GM19035 (cell line): ENCODE measurements around the gene CDC34.
A peak's percentile ranks its signal among the peaks of the same experiment; 100 is the strongest.

Experiments
- ATAC-seq: cut with Tn5 transposase; IDR thresholded peaks from one replicate; pipeline ENCODE4 v1.9.1; 2021; ENCODE audit not compliant: unreplicated experiment

The CDC34 gene

GRCh38 chr19:541699-542098, 10.1 kb downstream of the CDC34 start:
- no peak for ATAC-seq

- ATAC-seq, result no peak
Observed at GRCh38 chr19:542173-542866, 10.8 kb downstream of the CDC34 start.

DNA sequence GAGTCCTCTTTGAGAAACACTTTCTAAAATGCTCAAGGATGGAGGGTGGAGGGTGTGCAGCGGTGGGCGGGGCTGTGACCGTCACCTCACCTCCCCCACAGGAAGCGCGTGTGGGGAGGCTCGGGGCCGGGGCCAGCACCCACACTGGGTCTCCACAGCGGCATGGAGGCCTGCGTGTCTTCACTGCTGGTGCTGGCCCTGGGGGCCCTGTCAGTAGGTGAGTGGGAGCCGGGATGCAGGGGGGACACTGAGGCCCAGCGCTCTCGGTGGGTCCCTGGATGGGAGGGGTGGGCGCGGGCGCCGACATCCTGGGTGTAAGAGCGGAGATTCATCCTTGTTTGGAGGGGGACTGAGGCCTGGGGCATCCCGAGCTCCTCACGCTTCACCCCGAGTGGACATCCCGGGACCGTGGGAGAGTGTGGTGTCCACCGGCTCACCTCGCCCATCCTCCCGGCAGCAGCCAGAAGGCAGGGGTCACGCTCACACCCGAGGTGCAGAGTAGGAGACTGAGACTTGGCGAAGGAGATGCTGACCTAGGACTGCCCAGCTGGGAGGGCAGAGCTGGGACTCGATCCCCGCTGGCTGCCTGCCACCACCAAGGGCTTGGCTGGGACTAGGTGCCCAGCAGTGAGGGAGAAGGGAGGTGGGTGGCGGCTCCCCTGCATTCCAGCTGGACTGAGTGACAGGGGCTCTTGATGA, 12.5 kb downstream of the CDC34 start, which contains the start of gene GZMM:
Gene GZMM, plus strand, starts transcription at position 144 of the 699 bp plus-strand sequence. Its CDS starts 19 bp downstream, at position 163.
- ATAC-seq, result no peak

GRCh38 chr19:547117-547516, 15.6 kb downstream of the CDC34 start:
- no peak for ATAC-seq

- no peak for ATAC-seq
Observed at GRCh38 chr19:547836-548720, 16.5 kb downstream of the CDC34 start.

DNA sequence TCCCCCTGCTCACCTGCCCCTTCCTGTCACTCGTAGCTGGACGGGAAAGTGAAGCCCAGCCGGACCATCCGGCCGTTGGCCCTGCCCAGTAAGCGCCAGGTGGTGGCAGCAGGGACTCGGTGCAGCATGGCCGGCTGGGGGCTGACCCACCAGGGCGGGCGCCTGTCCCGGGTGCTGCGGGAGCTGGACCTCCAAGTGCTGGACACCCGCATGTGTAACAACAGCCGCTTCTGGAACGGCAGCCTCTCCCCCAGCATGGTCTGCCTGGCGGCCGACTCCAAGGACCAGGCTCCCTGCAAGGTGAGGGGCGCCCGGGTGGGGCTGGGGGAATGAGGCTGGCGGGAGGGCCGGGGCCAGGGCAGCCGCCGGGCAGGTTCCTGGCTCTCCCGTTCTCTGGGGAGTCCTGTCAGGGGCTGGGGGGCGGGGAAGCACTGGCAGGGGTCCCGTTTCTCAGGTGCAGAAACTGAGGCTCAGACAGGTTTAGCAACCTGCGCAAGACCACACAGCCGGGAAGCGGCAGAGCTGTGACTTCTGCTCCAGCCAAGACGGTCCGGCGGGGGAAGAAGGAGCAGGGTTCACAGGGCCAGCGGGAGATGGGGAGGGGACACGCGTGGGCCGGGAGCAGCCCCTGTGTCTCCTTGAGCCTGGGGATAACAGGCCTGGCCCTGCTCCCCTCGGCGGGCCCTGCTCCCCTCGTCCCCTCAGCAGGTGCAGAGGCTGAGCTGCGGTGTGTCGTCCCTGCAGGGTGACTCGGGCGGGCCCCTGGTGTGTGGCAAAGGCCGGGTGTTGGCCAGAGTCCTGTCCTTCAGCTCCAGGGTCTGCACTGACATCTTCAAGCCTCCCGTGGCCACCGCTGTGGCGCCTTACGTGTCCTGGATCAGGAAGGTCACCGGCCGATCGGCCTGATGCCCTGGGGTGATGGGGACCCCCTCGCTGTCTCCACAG, 17.6 kb downstream of the CDC34 start:
- ATAC-seq, result no peak

GRCh38 chr19:554817-555216, 23.3 kb downstream of the CDC34 start:
- no peak for ATAC-seq

DNA sequence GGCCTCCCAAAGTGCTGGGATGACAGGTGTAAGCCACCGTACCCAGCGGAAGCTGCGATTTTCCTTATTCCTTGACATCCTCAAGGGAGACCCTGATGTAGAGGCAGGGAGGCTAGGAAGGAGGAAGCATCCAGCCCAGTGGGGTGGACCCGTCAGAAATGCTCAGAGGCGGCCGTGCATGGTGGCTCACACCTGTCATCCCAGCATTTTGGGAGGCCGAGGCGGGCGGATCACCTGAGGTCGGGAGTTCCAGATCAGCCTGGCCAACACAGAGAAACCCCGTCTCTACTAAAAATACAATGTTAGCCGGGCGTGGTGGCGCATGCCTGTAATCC, 23.9 kb downstream of the CDC34 start:
- no peak for ATAC-seq

DNA sequence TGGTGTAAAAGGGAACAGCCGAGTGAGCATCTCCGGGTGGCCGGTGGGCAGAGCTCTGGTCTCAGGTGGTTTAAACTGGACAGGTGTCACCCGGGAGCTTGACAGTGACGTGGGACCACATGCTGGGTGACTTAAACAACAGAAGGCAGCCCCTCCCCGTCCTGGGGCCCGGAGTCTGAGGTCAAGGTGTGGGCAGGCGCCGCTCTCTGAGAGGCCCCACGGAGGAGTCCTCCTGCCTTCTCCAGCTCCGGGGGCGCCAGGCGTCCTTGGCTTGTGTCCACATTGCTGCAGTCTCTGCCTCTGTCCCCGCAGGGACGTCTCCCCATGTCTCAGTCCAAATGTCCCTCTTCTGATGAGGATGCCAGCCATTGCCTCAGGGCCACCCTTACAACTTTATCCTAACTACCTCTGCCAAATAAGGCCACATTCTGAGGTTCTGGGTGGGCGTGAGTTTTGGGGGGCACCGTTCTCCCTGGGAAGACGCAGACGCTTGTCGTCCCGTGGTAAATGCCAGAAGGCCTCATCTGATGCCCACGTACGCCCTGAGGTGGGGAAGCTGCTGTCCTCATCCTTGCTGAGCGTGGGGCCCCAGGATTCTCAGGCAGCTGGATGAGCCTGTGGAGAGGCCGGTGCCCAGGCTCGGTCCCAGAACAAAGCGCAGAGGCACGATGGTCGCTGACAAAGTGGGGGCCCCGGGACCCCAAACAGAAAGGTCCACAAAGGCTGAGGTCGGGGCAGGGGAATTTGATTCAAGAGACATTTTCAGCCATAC, 25.2 kb downstream of the CDC34 start:
- ATAC-seq, result no peak

DNA sequence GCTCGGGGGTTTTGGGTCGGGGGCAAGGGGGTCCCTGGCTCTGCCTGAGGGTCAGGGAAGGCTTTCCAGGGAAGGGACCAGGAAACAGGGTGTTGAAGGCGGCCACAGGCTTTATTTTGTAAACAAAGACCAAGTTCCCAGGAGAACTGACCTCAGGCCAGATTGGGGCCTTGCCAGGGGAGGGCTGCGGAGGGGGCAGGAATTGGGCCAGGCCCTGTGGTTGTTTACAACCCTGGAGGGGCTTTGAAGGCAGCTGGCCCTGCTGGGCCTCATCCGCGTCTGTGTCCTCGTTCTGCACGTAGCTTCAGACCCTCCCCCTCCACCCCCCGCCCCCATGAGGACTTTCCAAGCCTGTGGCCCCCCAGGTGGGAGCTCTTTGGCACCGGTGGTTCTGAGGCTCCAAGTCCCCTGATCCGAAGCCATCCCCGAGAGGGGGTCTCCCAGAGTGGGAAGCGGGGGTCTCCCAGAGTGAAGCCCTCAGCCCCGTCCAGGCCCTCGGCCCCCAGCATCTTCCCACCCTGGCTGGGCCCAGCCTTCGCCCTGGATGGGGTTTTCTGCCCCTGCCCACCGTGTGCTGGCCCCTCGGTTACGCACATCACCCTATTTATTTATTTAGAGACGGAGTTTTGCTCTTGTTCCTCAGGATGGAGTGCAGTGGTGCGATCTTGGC, 27.3 kb downstream of the CDC34 start:
- no peak for ATAC-seq

- ATAC-seq, result no peak
Observed at GRCh38 chr19:560121-560520, 28.6 kb downstream of the CDC34 start.

DNA sequence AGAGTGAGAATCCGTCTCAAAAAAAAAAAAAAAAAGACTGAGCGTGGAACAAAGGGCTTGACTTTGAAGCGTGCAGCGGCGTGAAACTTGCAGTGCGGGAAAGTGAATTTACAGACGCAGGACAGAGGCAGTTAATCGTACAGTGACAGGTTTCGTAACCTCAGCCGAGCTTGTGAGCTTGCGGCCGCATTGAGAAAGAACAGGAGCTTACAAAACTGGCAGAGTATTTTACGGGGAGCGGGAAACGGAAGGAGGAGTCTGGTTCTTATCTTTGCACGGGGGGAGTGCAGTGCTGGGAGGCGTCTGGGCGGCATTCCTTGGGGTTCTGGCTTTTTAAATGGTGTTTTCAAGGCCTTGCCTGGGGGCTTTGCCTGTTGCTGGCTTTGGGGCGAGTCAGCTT, 34.8 kb downstream of the CDC34 start:
- ATAC-seq, result no peak

DNA sequence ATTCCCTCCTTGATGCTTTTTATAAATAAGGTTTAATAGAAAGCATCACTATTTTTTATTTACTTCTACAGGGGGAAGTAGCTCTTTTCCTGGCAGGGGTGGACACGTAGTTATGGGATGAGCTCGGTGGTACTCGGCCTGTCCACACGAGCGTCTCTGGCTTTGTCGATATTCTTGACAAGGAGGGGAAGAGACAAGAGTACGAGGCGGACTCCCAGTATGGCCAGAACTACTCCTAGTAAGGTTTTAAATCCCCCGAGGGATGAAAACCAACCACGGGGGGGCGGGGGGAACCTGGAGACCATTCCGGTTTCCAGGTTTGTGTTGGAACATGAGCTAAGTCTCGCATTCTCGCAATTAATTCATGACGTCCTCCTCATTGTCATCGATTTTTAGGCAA, 35.3 kb downstream of the CDC34 start:
- ATAC-seq, result no peak

DNA sequence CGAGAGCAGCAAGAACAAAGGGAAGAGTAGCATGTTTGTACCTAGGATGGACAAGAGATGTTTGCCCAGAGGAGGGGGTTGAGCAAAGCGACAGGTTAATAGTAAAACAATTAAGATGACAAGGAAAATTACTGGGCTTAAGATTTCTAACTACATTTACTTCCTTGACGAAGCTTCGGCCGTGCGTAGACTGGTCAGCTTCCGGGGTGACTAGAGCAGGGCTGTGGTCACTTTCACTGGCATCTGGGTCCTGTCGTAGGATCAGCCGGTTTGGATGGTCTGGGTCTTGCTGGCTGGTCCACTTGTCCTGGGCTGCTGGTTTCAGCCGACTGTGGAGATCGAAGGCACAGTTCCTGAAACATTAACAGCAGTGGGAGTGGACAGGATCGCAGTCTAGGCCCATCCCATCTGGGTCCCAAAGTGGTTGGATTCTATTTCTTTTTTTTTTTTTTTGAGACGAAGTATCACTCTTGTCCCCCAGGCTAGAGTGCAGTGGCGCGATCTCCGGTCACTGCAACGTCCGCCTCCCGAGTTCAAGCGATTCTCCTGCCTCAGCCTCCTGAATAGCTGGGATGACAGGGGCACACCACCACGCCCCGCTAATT, 35.8 kb downstream of the CDC34 start:
- ATAC-seq, result no peak

DNA sequence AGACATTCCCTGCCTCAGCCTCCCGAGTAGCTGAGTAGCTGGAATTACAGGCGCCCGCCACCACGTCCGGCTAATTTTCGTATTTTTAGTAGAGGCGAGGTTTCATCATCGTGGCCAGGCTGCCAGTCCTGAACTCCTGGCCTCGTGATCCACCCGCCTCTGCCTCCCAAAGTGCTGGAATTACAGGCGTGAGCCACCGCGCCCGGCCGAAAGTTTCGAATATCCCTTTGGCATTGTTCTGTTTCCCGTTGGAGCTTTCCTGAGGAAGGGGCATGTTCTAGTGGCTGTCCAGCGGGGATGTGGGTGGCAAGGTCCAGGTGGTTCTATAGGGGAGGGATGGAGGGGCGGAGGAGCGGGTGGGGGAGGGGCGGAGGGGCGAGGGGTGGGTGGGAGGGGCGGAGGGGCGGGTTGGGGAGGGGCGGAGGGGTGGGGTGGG, 38.7 kb downstream of the CDC34 start:
- ATAC-seq, result no peak

- no peak for ATAC-seq
Observed at GRCh38 chr19:570937-571565, 39.5 kb downstream of the CDC34 start.

- peak; percentile 4 for ATAC-seq
Observed at GRCh38 chr19:571566-571974, 40.0 kb downstream of the CDC34 start.

DNA sequence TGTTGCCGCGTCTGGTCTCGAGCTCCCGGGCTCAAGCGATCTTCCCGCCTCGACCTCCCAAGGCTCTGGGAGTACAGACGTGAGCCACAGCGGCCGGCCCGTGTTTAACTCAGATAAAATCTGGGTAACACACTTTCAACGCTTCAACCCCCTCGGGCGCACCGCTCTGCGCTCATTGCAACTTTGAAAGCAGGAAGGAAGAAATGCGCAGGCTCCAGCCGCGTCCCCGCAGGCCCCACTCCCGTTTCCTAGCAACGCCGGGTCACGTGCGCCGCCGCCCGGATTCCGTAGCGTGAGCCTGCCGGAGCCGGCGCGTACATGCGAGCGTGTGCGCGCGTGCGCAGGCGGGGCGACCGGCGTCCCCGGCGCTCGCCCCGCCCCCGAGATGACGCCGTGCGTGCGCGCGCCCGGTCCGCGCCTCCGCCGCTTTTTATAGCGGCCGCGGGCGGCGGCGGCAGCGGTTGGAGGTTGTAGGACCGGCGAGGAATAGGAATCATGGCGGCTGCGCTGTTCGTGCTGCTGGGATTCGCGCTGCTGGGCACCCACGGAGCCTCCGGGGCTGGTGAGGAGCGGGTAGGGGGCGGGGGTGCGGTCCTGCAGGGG, 40.7 kb downstream of the CDC34 start, which contains the start of gene BSG:
Gene BSG, plus strand, starts transcription at position 457 of the 603 bp plus-strand sequence. Its CDS starts 39 bp downstream, at position 496.
- ATAC-seq, result peak; percentile 69
